K562 (cell line): ENCODE results near the gene DCTN2. TPM values are rescaled to one million over a fixed set of nuclear protein-coding genes. Genes with fewer than 3 reads are reported as not detected.

Experiments
- BRD9 ChIP-seq: fragments of 450-650 bp; IDR thresholded peaks from 2 replicates; pipeline ENCODE4 v1.6.1; 2018; ENCODE audit warnings: low read depth; ENCODE audit not compliant: partially characterized antibody
- CHD4 ChIP-seq: fragments of 200-600 bp; sonication (generic); IDR thresholded peaks from 3 replicates; pipeline ENCODE4 v1.6.1; 2012; ENCODE audit warnings: low read depth, mild to moderate bottlenecking, mixed read lengths, low read length, inconsistent platforms; ENCODE audit not compliant: insufficient read depth, insufficient replicate concordance, poor library complexity, severe bottlenecking
- COPS2 ChIP-seq: fragments of 450-650 bp; conservative IDR thresholded peaks from 2 replicates; pipeline ENCODE4 v1.6.1; 2016; ENCODE audit warnings: mild to moderate bottlenecking, moderate library complexity
- ELF4 ChIP-seq: fragments of 450-650 bp; formaldehyde crosslinking; IDR thresholded peaks from 2 replicates; pipeline ENCODE4 v1.4.0; 2022; ENCODE audit warnings: missing genetic modification characterization
- ESRRA ChIP-seq: fragments of 450-650 bp; IDR thresholded peaks from 2 replicates; pipeline ENCODE4 v1.6.1; 2014; ENCODE audit warnings: low read depth, mild to moderate bottlenecking, moderate library complexity, borderline replicate concordance
- FOXM1 ChIP-seq, 2 experiments: fragments of 450-650 bp in 1 of 2; sonication (generic) in 1 of 2; formaldehyde crosslinking in 1 of 2; IDR thresholded peaks; 2 replicates each; pipeline versions ENCODE4 v1.6.1 to v1.9.0; 2017 to 2022; ENCODE audit warnings: low read depth in 2 of 2, mild to moderate bottlenecking in 2 of 2, missing genetic modification reagents in 1 of 2, moderate library complexity in 1 of 2
- HDAC2 ChIP-seq: fragments of 450-650 bp; IDR thresholded peaks from 2 replicates; pipeline ENCODE4 v1.6.1; 2016; ENCODE audit warnings: mild to moderate bottlenecking
- HNRNPUL1 ChIP-seq: fragments of 200-400 bp; formaldehyde crosslinking; IDR thresholded peaks from 2 replicates; pipeline ENCODE4 v1.6.1; 2017; ENCODE audit warnings: low read length
- KDM1A ChIP-seq, 2 experiments: fragments of 450-650 bp; IDR thresholded peaks; 2 replicates each; pipeline ENCODE4 v1.6.1; 2016; ENCODE audit warnings: mild to moderate bottlenecking in 2 of 2
- KDM5B ChIP-seq: fragments of 200-600 bp; sonication (generic); IDR thresholded peaks from 2 replicates; pipeline ENCODE4 v1.6.1; 2012; ENCODE audit warnings: low read depth, mild to moderate bottlenecking, moderate library complexity, low read length, control low read depth, inconsistent platforms; ENCODE audit not compliant: insufficient replicate concordance
- KLF1 ChIP-seq: fragments of 450-650 bp; IDR thresholded peaks from 2 replicates; pipeline ENCODE4 v1.6.1; 2016; ENCODE audit warnings: missing genetic modification characterization, missing compliant biosample characterization
- NFRKB ChIP-seq: fragments of 450-650 bp; IDR thresholded peaks from 2 replicates; pipeline ENCODE4 v1.6.1; 2016; ENCODE audit warnings: low read depth
- PCBP1 ChIP-seq: fragments of 200-400 bp; formaldehyde crosslinking; IDR thresholded peaks from 2 replicates; pipeline ENCODE4 v1.6.1; 2018; ENCODE audit warnings: mild to moderate bottlenecking, low read depth, low read length; ENCODE audit not compliant: poor library complexity, severe bottlenecking
- RBM15 ChIP-seq: fragments of 200-400 bp; formaldehyde crosslinking; IDR thresholded peaks from 2 replicates; pipeline ENCODE4 v1.6.1; 2018; ENCODE audit warnings: mild to moderate bottlenecking, low read length, moderate library complexity; ENCODE audit not compliant: insufficient read depth
- SLC30A9 ChIP-seq: fragments of 250-450 bp; sonication (Bioruptor Pico); IDR thresholded peaks from 2 replicates; pipeline ENCODE4 v1.8.0; 2022; ENCODE audit warnings: mild to moderate bottlenecking, moderate library complexity
- SMARCA5 ChIP-seq: fragments of 450-650 bp; IDR thresholded peaks from 2 replicates; pipeline ENCODE4 v1.6.1; 2016
- TARDBP ChIP-seq: fragments of 450-650 bp; IDR thresholded peaks from 2 replicates; pipeline ENCODE4 v1.6.1; 2016
- U2AF2 ChIP-seq: fragments of 200-400 bp; formaldehyde crosslinking; optimal IDR thresholded peaks from 2 replicates; pipeline ENCODE3; 2017; ENCODE audit warnings: low read depth, mild to moderate bottlenecking, low read length
- ZBED1 ChIP-seq: IDR thresholded peaks from 2 replicates; pipeline ENCODE4 v1.6.1; 2014
- ZNF175 ChIP-seq: fragments of 200-800 bp; sonication (Bioruptor generic); IDR thresholded peaks from 2 replicates; pipeline ENCODE4 v1.6.1; 2016; ENCODE audit warnings: low read depth, mild to moderate bottlenecking, missing genetic modification characterization, missing compliant biosample characterization
- ZNF232 ChIP-seq: sonication (generic); formaldehyde crosslinking; IDR thresholded peaks from 2 replicates; pipeline ENCODE4 v1.8.0; 2022; ENCODE audit warnings: mild to moderate bottlenecking, missing genetic modification reagents
- ZNF384 ChIP-seq: IDR thresholded peaks from 2 replicates; pipeline ENCODE4 v1.6.1; 2012; ENCODE audit warnings: low read depth, low read length, improper control_type of control experiment
- ZNF583 ChIP-seq: fragments of 250-450 bp; sonication (Bioruptor Pico); IDR thresholded peaks from 2 replicates; pipeline ENCODE4 v1.4.0; 2020
- ZNF586 ChIP-seq: fragments of 450-650 bp; formaldehyde crosslinking; conservative IDR thresholded peaks from 2 replicates; pipeline ENCODE4 v1.4.0; 2020; ENCODE audit warnings: mild to moderate bottlenecking, moderate library complexity
- polyA plus RNA-seq, 8 experiments: library from polyadenylated mRNA; depleted of rRNA in 4 of 8; stranded (reverse) in 5 of 8; unstranded in 3 of 8; fragments of >200 nt; fragmentation: Nextera tagmentation in 2 of 8; fragmentation: Illumina TruSeq in 1 of 8; extraction: Ambion mirVana in 2 of 8; extraction: Trizol in 1 of 8; gene quantifications; 2 replicates each; pipeline versions ENCODE4 v1.2.1 to v1.2.3, GENCODE V29; 2011 to 2014; ENCODE audit warnings: inconsistent platforms in 1 of 8, missing spikeins in 1 of 8
- total RNA-seq, 7 experiments: library from RNA; depleted of rRNA in 6 of 7; stranded (reverse); fragments of >200 nt in 6 of 7; fragmentation: Illumina TruSeq in 2 of 7; extraction: Trizol in 2 of 7; gene quantifications; 2 replicates each; pipeline versions ENCODE4 v1.2.1 to v1.2.3, GENCODE V29; 2011 to 2021; ENCODE audit warnings: low replicate concordance in 1 of 7
- TF ChIP-seq, protein P1 (sequence below): fragments of 250-450 bp; sonication (Bioruptor Pico); IDR thresholded peaks from 2 replicates; pipeline ENCODE4 v1.5.0; 2021; ENCODE audit warnings: mild to moderate bottlenecking, borderline replicate concordance

Gene DCTN2
- total and polyA plus RNA-seq, 9 of the 15 experiments (the other 6 are each of a cell fraction or from before 2014, with no cell fraction given) = 43.6 to 270 (median 125) TPM

- peak; percentile 28 for TF ChIP-seq KDM5B
- no peak for TF ChIP-seq ZNF583
- no peak for TF ChIP-seq ZNF175 (CRISPR knock-in tag)
- no peak for TF ChIP-seq HNRNPUL1
- TF ChIP-seq TARDBP = no peak
- TF ChIP-seq, protein P1, sequence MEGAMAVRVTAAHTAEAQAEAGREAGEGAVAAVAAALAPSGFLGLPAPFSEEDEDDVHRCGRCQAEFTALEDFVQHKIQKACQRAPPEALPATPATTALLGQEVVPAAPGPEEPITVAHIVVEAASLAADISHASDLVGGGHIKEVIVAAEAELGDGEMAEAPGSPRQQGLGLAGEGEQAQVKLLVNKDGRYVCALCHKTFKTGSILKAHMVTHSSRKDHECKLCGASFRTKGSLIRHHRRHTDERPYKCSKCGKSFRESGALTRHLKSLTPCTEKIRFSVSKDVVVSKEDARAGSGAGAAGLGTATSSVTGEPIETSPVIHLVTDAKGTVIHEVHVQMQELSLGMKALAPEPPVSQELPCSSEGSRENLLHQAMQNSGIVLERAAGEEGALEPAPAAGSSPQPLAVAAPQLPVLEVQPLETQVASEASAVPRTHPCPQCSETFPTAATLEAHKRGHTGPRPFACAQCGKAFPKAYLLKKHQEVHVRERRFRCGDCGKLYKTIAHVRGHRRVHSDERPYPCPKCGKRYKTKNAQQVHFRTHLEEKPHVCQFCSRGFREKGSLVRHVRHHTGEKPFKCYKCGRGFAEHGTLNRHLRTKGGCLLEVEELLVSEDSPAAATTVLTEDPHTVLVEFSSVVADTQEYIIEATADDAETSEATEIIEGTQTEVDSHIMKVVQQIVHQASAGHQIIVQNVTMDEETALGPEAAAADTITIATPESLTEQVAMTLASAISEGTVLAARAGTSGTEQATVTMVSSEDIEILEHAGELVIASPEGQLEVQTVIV (CRISPR knock-in tag) = no peak
- TF ChIP-seq ZNF384 = no peak
- TF ChIP-seq KLF1 (tag) = no peak
- 0 out of 2 replicates have a peak, but pooled peaks have one; percentile 21 for TF ChIP-seq SMARCA5
- TF ChIP-seq ZBED1 = no peak
- TF ChIP-seq ESRRA = peak; percentile 96
- peak; percentile 55; the same call in 1 of the 2 replicates for TF ChIP-seq HDAC2
- 0 out of 2 replicates have a peak, but pooled peaks have one; percentile 9 for TF ChIP-seq NFRKB
- TF ChIP-seq KDM1A (IDR thresholded peaks at IDR 0.05) = peak; percentile 82 to 93; a peak in 3 of 4 replicates
- TF ChIP-seq ZNF232 (CRISPR knock-in tag) = no peak
- no peak for TF ChIP-seq COPS2
- no peak for TF ChIP-seq CHD4
- no peak for TF ChIP-seq PCBP1
- no peak for TF ChIP-seq RBM15
- no peak for TF ChIP-seq BRD9
- no peak for TF ChIP-seq ELF4
- no peak for TF ChIP-seq FOXM1 (IDR thresholded peaks at IDR 0.05; ENCODE audit: low read depth)
- no peak for TF ChIP-seq FOXM1 (CRISPR knock-in tag; IDR thresholded peaks at IDR 0.05; ENCODE audit: low read depth)
- no peak for TF ChIP-seq ZNF586 (CRISPR knock-in tag)
- no peak for TF ChIP-seq U2AF2
- TF ChIP-seq SLC30A9 (CRISPR knock-in tag) = no peak
- TF ChIP-seq, all 486 proteins: peak for 12
Observed at GRCh38 chr12:57550641-57551549, 3.9 kb upstream of the DCTN2 start (continued).
